Superior temporal gyrus (tissue), 1 donor: ENCODE data around the gene AQP7.
"Not testable (repeated sequence)": the region's sequence is repeated elsewhere in the genome, so short reads cannot be mapped to it uniquely, and the experiment has no call there.

ENCODE experiments used
- DNase-seq: peaks from one replicate; pipeline ENCODE4 v3.0.0-alpha.2; 2016; ENCODE audit errors: extremely low spot score

The AQP7 gene

DNA sequence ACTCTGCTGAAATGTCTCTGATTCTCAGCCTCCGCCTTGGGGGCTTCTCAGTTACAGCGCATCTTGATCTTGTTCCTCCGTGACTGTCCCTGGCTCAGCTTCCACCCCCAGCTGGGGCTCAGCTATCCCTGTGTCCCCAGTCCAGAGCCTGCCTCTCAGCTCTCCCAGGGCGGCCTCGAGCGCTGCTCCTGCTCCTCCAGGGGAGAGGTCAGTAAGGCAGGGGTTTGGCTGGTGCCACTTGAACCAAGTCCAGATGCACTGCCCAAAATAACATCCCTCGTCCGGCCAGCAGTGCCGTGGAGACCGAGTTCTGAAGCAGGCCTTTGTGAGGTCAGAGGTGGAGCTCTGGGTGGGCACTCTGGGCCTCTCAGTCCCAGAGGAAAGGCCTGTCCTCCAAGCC is at the start of gene AQP7:
Gene AQP7 (minus strand): TSS at position 198 of the 400 bp plus-strand sequence. CDS start 1,306 bp downstream, outside the sequence.
- DNase-seq, result not testable (repeated sequence)

DNA sequence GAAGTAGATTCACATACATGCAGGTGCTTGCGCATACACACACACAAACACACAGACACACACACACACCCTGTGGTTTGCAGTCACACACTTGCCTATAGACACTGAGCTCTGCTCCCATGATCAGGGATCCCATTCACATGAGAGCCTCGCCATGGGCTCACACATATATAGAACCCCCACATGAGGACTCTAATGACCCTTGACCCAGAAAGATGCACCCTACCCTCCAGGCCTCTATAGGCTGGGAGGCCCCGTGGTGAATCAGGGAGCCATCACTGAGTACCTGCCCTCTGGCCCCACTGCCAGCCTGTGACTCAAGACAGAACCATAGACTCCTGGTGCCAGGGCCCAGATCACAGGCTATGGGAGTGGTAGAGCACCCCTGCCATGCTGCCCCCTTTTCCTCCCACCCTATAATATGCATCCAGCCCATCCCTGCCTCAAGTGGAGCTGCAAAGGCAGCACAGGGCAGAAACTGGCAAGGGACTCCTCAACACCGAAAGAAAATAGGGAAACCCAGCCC is 48.3 kb upstream of the AQP7 start:
- no peak for DNase-seq

DNA sequence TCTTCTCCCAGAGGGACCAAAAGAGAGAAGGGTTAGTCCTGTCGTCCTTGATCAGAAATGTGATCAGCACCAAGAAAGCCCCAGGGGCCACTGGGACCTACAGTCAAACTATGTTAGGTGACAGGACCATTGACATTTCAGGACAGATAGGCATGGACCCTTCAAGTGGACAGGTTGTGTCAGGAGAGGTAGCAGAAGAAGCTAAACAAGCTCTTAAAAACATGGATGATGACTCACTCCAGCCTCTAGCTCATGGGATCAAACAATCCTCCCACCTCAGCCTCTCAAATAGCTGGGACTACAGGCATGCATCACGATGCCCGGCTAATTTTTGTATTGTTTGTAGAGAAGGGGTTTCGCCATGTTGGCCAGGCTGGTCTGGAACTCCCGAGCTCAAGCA is 47.3 kb upstream of the AQP7 start:
- DNase-seq, result no peak

DNA sequence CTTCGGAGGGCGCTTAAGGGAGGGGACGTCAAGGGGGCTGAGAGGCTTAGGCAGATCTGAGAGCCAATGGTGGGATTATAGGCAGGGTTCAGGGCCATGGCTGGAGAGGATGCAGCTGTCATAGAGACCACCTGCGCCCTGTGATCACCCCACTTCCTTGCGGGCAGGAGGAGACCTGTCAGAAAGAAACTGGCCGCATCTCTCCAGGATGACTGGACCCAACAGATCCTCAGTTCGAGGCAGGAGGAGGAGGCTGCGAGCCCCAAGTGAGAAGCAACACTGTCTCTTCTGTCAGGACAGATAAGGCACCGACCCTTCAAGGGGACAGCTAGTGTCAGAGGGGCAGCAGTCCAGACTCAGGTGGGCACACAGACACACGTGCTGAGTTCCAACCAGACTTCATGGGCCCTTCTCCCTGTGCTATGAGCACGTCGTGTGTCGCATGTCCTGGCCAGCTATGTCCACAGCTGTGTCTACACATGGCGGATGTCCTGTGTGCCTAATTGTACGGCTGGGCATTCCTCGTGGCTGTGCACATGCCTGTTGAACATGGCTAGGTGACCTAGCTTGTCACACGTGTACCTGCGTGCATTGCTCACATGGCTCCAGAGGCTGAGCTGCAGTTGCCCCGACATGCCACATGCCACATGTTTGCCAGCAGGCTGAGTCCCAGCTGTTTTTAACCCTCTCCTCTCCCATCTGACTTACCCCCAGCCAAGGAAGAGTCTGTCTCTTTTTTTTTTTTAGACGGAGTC is 45.6 kb upstream of the AQP7 start:
- no peak for DNase-seq

DNA sequence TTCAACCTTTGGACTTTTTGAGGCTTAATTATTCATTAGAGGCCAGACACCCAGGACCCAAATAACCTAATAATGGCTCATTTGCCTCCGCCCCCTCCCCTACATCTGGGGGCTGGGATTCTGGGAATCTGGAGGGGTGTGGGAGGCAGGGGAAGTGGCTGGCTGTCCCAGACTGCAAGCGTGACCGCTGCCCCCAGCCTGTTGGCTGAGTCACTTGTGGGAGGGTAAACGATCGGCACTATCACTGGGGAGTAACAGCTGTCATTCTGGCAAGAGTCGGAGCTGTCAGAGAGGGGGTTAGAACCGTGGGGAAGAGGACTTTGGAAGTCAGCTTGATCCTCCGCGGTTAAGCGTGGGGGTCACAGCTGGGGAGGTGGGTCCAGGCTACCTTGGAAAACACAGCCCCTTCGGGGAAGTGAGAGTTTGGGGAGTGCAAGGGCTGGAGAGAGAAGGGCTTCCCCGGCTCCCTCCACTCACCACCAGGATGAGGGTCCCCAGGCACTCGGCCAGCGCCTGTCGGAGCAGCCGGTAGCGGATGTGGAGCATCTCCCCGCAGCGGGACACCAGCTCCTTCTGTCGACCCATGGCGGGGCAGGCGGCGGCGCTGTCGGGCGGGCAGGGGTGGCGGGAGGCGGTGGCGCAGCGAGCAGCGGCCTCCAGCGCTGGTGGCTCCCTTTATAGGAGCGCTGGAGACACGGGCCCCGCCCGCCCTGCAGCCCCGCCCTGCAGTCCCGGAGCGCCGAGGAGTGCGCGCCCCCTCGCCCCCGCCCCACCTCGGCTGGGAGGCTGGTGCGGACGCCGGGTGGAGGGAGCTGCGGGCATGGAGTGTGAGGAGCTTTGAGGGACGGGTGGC is 44.8 kb upstream of the AQP7 start, which contains the start of gene AQP3:
Gene AQP3 (minus strand): TSS at position 648 of the 853 bp plus-strand sequence. CDS start 63 bp downstream, at position 585.
- DNase-seq, result no peak

DNA sequence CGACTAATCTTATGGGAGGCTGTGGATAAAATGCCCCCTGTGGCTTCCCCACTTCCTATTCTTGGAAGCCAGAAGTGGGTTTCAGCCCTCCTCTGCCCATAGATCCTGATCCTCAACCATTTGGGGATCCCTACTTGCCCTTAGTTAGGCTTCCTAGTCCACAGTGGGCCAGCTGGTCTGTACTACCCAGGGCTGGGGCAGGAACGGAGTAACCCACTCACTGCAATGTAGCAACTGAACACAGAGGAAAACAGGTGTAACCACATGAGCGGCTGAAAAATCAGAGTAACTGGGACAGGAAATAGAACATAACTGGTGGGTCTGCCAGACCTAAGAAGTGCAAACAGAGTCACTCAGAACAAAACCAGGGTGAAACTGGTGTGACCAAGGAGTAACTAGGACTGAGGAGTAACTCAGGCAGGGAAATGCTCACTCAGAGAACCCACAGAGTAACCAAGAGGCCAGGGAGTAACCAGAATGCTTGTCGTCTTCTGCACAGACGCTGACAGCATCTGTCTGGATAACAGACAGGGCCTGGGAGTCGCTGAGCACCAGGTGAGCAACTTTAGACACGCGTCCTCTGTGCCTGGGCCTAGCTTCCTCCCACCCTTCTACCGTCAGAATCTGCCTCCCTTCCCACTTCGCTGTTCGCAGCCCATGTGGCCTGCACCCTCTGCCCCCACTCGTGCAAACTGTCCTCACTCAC is 44.0 kb upstream of the AQP7 start:
- no peak for DNase-seq

DNA sequence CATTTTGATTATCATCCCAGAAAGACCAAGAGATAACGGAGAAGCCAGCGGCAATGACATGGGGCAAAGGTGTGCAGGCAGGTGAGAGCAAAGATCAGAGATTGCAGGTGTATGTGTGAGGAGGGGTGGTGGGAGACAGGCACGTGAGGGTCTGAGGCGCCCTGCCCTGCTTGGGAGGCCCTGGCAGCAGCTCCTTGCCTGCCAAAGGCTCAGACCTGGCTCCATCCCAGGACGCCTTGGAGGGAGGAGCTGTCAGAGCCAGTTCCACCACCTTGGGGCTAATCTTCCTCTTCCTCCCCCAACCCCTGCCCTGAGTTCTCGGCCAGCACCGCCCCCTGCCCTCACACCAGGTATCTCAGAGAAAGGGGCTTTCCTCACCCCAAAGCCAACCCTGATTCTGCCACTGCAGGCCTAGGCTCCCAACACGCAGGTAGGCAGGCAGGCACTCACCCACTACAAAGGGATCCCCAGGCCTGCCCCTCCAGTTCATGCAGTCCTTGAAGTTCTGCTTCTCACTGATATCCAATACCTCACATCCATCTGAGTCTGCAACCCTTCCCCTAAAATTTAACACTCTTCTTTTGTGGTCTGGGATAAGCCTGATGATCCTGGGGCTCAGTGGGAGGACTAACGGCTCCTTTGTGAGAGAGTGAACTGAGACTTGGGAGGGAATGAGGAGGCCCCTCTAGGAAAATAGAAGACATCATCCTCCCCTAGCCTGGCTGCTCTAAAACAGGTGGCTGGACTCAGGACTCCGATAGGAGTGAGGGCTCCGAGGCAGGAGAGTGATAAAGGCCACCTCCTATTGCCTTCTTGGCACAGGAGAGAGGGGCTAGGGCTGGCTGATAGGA is 43.2 kb upstream of the AQP7 start:
- DNase-seq, result no peak

DNA sequence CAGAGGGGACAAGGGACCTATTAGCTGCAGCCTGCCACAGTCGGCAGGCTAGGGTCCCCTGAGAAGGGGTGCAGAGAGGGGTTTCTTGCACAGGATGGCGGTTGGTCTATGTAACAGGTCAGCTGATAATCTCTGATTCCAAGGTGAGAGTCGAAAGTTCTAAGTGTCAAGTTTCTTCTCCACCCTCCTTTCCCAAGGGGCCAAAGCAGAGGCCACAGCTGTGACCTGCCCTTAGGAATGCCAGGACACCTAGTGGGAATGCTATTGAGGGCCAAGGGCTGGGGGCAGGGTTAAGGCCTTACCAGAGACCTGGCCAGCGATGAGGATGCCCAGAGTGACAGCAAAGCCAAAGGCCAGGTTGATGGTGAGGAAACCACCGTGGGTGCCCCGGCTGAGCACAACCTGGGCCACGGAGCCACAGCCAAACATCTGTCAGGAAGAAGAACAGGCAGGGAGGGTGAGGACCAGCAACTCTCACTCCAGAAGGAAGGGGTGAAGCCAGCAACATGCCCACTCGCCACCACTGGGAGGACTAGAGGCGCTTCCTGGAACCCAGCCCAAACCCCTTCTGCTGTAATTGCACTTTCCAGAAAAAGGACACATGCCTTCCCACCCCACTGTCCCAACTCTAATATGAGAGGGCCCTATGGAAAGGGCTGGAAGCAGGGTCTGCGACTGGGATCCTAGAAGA is 41.2 kb upstream of the AQP7 start:
- no peak for DNase-seq

DNA sequence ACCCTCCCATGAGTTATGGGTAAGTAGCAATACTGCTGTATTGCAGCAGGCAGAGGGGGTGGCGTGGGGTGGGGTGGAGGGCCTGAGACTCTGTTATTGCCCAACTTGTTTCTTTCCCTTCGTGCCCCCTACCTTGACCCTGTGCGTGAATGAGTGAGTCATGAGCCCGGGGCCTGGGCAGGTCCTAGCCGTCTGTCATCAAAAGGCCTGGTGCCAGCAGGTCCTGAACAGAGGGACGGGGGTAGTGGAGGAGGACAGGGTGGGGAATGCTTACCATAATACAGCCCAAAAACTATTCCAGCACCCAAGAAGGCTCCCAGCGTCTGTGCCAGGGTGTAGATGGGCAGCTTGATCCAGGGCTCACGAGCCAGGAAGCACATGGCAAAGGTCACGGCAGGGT is 40.7 kb upstream of the AQP7 start:
- no peak for DNase-seq

DNA sequence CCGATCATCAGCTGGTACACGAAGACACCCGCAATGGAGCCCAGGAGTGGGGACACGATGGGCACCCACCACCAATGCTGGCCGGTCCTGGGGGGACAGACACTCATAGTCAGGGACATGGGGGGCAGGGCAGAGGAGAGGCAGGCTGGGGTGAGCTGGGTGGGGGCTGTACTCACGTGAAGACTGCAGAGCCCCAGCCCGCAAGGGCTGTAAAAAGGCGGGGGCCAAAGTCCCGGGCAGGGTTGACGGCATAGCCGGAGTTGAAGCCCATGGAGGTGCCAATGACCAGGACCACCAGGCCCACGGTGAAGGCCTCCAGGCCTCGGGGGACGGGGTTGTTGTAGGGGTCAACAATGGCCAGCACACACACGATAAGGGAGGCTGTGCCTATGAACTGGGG is 39.8 kb upstream of the AQP7 start:
- DNase-seq, result no peak

DNA sequence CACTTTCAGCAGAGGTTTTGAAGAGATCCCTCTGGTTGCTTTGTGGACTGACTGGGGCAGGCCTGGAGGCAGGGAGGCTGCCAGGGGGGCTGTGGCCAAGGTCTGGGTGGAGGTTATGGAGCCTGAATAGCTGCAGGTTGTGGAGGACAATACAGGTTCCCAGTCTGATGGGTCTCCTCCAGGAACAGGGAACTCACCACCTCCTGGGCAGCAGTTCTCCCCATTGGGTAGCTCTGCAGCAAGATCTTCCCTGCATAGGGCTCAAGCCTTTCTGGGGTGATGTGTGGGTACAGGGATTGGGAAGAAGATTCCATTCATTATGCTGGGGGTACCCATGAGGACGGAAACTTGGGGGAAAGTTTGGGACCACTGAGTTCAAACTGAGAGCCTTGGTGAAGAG is 38.2 kb upstream of the AQP7 start:
- no peak for DNase-seq

DNA sequence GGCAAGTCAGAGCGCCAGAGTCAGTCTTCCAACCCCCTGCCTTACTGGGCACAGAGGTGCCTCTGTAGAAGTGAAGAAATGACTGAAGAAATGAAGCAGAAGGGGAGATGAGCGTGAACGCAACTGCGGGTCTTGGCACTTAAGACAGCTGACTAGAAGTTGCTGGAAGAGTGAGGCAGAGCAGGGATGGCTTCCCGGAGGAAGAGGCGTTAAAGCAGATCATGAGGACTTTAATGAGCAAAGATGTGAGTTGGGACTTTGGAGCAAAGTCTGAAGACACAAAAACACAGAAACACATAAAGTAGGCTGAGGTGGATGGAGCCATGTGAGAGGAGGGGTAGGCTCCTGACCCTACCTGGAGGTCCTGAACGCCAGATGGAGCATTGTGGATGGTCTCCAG is 37.8 kb upstream of the AQP7 start:
- DNase-seq, result no peak

DNA sequence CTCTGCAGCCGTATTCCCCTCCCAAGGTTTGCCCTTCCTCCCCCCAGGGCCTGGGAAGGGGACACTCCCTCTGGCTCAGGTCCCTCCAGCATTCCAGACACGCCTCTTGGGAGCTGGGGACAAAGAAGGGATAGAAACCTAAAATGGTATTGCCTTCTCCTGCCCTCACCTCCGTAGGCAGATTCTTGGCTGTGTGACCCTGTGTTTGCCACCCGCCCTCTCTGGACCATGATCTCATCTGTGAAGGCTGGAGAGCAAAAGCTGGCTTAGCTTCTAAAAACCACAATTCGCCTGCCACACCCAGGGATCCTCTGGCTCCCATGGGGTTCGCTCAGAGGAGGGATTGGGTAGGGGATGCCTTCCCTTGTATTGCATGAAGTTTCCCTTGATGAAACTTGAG is 37.4 kb upstream of the AQP7 start:
- DNase-seq, result no peak

DNA sequence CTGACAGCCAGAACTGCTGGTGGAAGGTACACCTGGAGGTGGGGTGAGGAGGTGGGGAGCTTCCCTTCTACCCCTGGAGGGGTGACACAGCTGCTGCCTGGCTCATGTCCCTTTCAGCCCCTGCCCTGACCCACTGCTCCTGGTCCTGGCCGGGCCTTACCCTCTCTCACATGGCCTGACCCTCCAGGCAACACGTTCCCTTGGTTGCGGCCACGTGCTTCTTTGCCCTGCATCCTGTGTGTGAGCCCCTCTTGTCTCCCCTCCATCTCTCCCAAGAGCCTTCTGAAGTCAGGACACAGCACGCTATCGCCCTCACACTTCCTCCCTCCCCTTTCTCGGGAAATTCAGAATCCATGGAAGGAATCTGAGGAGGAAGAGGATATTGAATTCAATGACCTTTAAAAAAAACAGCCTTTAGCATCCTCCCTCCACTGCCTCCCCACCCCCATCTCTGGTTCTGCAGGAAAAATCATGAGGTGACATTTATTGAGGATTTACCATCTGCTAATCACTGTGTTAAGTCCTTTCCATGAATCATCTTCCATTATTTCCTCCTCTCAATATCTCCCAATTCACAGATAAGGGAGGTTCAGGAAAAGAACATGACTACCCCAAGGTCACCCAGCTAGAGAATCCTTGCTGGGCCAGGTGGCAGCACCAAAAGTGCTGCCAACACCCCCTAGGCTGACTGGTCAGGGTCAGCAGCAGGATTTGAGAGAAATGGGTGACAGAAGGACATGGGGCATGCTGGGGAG is 36.7 kb upstream of the AQP7 start:
- DNase-seq, result no peak

DNA sequence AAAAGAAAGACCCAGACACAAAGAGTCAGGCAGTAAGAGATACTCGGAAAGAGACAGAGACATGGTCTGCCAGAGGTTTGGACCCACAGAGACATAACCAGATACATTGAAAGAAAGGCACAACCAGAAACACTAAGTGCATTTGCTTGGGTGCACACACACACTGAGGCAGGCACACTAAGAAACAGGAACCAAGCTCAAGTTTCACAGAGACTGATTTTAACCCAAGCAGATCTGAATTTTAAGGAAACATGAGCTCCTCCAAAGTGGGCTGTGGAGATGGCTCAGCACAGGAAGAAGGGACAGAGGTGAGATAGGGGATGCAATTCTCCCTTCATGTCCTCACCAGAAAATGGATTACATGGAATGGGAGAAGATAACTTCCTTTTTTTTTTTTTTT is 35.5 kb upstream of the AQP7 start:
- no peak for DNase-seq

DNA sequence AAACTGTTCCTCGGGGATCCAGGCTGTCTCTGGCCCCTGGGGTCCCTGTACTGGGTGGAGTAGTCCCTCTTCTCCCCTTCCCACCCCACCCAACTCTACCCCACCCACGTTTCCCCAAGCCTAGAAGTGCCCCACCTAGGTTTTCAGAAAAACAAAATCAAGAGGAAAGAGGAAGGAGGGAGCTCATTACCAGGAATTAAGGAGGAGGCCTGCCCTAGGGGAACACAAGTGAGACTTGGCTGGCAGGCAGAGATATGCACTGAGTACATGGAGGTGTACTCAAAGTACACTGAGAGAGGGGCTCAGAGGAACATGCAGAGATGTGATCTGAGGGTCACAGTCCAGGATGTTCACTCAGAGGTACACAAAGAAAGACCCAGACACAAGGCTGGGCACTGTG is 34.8 kb upstream of the AQP7 start:
- no peak for DNase-seq

DNA sequence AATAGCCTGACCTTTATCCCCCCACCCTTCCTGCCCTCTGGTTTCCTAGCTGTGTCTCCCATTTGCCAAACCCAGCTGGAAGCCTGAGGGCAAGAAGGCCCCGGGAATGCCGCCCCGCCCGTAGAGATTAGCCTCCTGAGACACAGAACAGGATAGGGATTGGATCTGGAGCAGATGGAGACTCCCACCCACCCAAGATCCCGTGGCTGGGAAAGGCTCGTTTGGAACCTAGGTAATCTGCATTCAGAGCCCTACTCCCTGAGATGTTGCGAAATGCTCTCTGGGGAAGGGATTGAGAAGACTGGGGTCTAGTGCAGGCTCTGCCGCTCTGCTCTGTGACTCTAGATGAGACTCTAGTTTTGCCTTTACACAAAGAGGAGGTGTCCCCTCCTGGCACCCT is 34.1 kb upstream of the AQP7 start:
- no peak for DNase-seq

DNA sequence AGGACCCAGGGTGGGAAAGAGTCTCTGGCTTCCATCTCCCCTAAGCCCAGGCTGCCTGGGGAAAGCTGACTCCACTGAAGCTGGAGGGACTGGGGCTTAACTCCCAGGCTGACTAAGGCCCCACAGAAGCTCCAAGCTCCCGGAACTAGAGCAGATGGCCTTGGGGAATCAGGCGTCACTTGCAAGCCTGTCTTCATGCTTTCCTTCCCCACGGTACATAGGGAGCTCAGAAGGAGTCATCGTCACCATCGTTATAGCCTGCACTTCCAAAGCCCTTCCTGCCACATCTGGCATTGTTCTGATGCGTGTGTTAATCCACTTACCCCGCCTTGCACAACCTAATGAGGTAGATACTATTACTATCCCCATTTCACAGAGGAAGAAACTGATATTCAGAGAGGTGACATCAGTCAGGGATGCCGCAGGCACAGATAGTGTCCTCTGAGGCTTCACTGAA is 33.5 kb upstream of the AQP7 start:
- no peak for DNase-seq

DNA sequence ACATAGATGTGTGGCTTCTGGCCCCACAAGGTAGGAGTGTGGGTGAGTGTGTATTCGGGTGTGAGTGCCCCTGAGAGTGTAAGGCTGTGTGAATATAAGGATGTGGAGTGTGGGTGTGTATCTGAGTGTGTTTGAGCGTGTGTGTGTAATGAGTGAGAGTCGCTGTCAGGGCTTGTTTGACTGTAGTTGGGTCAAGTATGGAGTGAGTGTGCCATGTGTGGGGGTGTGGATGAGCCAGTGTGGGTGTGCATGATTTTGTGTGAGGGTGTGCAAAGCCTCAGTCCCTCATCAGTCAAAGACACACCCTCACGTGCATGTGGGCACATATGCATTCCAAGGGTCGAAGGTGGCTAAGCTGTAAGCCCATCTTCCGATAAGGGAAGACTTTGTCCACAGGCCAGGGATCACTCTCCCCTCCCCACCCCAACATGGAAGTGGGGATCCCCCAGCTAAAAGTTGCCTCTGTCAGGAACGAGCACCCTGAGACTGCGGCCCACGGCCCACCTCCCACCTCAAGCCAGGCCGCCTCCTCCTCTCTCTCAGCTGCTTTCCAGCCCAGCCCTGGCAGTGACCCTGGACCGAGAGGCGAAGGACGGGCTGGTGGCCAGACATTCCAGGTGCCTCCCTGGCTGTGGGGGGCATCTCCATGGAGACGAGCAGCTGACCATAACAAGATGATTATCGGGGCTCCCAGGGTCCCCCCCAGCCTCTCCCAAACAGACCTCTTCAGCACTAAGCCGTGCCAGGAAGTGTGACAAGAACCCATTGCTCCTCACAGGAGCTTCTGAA is 32.1 kb upstream of the AQP7 start:
- DNase-seq, result no peak
